Neutrophil (primary cell): ENCODE data around the gene PPP2R2D.

Experiments
- H3K27ac ChIP-seq: fragments of 200-600 bp; sonication (generic); 2 replicates; pipeline ENCODE4 v1.5.1; 2016; ENCODE audit warnings: mild to moderate bottlenecking, moderate library complexity
- H3K27me3 ChIP-seq: fragments of 200-600 bp; sonication (generic); 2 replicates; pipeline ENCODE4 v1.6.0; 2016; ENCODE audit warnings: mild to moderate bottlenecking
- H3K36me3 ChIP-seq: fragments of 200-600 bp; sonication (generic); 2 replicates; pipeline ENCODE4 v1.5.1; 2017
- H3K4me1 ChIP-seq, 2 experiments: fragments of 200-600 bp in 1 of 2; sonication (generic) in 1 of 2; 1 replicate in 1 of 2; 2 replicates in 1 of 2; pipeline versions ENCODE4 v1.5.1 to v1.6.1; 2013 to 2016; ENCODE audit warnings: low read depth in 1 of 2, low read length in 1 of 2, mild to moderate bottlenecking in 1 of 2, moderate library complexity in 1 of 2; ENCODE audit not compliant: control insufficient read depth in 1 of 2, insufficient read depth in 1 of 2
- H3K4me3 ChIP-seq, 2 experiments: fragments of 200-600 bp in 1 of 2; sonication (generic) in 1 of 2; 1 replicate in 1 of 2; 2 replicates in 1 of 2; pipeline ENCODE4 v1.5.1; 2013 to 2016; ENCODE audit warnings: low read depth in 1 of 2, low read length in 1 of 2, mild to moderate bottlenecking in 1 of 2, moderate library complexity in 1 of 2
- H3K9me3 ChIP-seq: fragments of 200-600 bp; sonication (generic); 2 replicates; pipeline ENCODE4 v1.5.1; 2016
- CTCF ChIP-seq: fragments of 200-600 bp; sonication (generic); IDR thresholded peaks from 2 replicates; pipeline ENCODE4 v1.5.1; 2016; ENCODE audit warnings: antibody characterized with exemption

Gene PPP2R2D

GRCh38 chr10:131900350-131901152 lies at the start of gene PPP2R2D:
PPP2R2D (plus strand) TSS chr10:131901008; CDS start chr10:131901149, 141 bp downstream.
- Histone ChIP-seq H3K4me1 (peaks cover 26 to 35% of the 10 kb centered on the region in 2 experiments), H3K9me3 (no peaks in the 10 kb centered on the region), H3K27me3 (peaks cover 28% of the 10 kb centered on the region), H3K36me3 (peaks cover 3% of the 10 kb centered on the region), H3K4me3 (peak within 1 kb of the TSS; percentile 81 to 97), H3K27ac (peak within 1 kb of the TSS; percentile 95)
- no peak for TF ChIP-seq CTCF

- no peak overlapping the region for H3K4me3 ChIP-seq
- no peak overlapping the region for H3K27ac ChIP-seq
- no peaks in the 10 kb centered on the region for H3K36me3 ChIP-seq
- no peaks in the 10 kb centered on the region for H3K9me3 ChIP-seq
- H3K4me1 ChIP-seq, result no peaks in the 10 kb centered on the region
- no peak for TF ChIP-seq CTCF
- no peaks in the 10 kb centered on the region for H3K27me3 ChIP-seq
These were observed 49.5 kb upstream of the PPP2R2D start for GRCh38 chr10:131851346-131851745.

GRCh38 chr10:131852176-131852822 lies 48.5 kb upstream of the PPP2R2D start:
- Histone ChIP-seq H3K27me3 (no peaks in the 10 kb centered on the region), H3K9me3 (no peaks in the 10 kb centered on the region), H3K36me3 (no peaks in the 10 kb centered on the region), H3K27ac (no peak overlapping the region), H3K4me1 (no peaks in the 10 kb centered on the region), H3K4me3 (no peak overlapping the region)
- no peak for TF ChIP-seq CTCF

GRCh38 chr10:131852823-131853609 lies 47.8 kb upstream of the PPP2R2D start:
- no peak overlapping the region for H3K27ac ChIP-seq
- no peaks in the 10 kb centered on the region for H3K27me3 ChIP-seq
- no peaks in the 10 kb centered on the region for H3K4me1 ChIP-seq
- no peak for TF ChIP-seq CTCF
- H3K9me3 ChIP-seq, result no peaks in the 10 kb centered on the region
- no peaks in the 10 kb centered on the region for H3K36me3 ChIP-seq
- no peak overlapping the region for H3K4me3 ChIP-seq

DNA sequence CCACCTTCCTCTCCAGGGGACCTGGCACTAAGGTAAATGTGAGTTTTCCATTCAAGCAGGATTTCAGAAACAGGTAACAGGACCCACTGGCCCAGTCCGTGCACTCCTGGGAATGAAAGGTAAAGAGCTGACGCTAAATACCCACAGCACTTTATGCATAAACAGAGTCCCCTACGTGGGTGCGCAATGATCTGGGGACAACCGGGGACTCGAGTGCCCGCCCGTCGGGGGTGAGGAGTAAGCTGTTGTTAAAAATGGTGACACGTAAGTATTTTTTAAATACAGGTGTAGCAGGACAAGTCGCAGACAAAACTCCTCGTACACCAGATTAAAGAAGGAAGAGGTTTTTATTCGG lies 47.2 kb upstream of the PPP2R2D start:
- Histone ChIP-seq H3K4me1 (no peaks in the 10 kb centered on the region), H3K9me3 (no peaks in the 10 kb centered on the region)

More for the DNA sequence above, 47.2 kb upstream of the PPP2R2D start:
- H3K36me3 ChIP-seq, result no peaks in the 10 kb centered on the region
- TF ChIP-seq CTCF, result no peak
- H3K27ac ChIP-seq, result no peak overlapping the region
- H3K4me3 ChIP-seq, result no peak overlapping the region
- H3K27me3 ChIP-seq, result no peaks in the 10 kb centered on the region
